WTC11 (cell line): ENCODE data around the gene SARS1. TPM values are rescaled to one million over a fixed set of nuclear protein-coding genes. Genes with fewer than 3 reads are reported as not detected.

Experiments used
- ATAC-seq: fragments of 200-7000 bp; cut with Tn5 transposase; 2 replicates; pipeline ENCODE4 v1.10.0; 2021; ENCODE audit warnings: mild to moderate bottlenecking, moderate library complexity
- CTCF ChIA-PET: fragments of 300-600 bp; sonication (Branson Sonifier 250); formaldehyde crosslinking; loops from one replicate; lab custom pipeline; 2021; ENCODE audit warnings: antibody characterized with exemption; lab: Charles Lee
- POLR2A ChIA-PET: fragments of 350-600 bp; sonication (Branson Sonifier 250); formaldehyde crosslinking; loops from one replicate; lab custom pipeline; 2021; ENCODE audit warnings: antibody characterized with exemption; lab: Charles Lee
- DNase-seq: peaks from one replicate; pipeline ENCODE4 v3.0.0; 2021; ENCODE audit warnings: low spot score
- H3K27ac Mint-ChIP-seq: 2 replicates; pipeline ENCODE4 v1.8.0; 2021; ENCODE audit warnings: mixed read lengths
- H3K27me3 Mint-ChIP-seq: 2 replicates; pipeline ENCODE4 v1.8.0; 2021; ENCODE audit warnings: low read depth, mild to moderate bottlenecking, moderate library complexity, mixed read lengths
- H3K36me3 Mint-ChIP-seq: 2 replicates; pipeline ENCODE4 v1.8.0; 2021; ENCODE audit warnings: mixed read lengths
- H3K4me1 Mint-ChIP-seq: 2 replicates; pipeline ENCODE4 v1.8.0; 2022; ENCODE audit warnings: mixed read lengths
- H3K4me3 Mint-ChIP-seq: 2 replicates; pipeline ENCODE4 v1.8.0; 2021; ENCODE audit warnings: mild to moderate bottlenecking, moderate library complexity, mixed read lengths
- H3K9me3 Mint-ChIP-seq: 2 replicates; pipeline ENCODE4 v1.8.0; 2021; ENCODE audit warnings: mixed read lengths
- AFF4 ChIP-seq: sonication (generic); formaldehyde crosslinking; IDR thresholded peaks from 2 replicates; pipeline ENCODE4 v1.8.1; 2023; ENCODE audit warnings: mild to moderate bottlenecking, missing genetic modification reagents, borderline replicate concordance
- ATF2 ChIP-seq: sonication (generic); formaldehyde crosslinking; IDR thresholded peaks from 2 replicates; pipeline ENCODE4 v1.8.1; 2022; ENCODE audit warnings: low read depth, missing genetic modification reagents, borderline replicate concordance
- ATF6 ChIP-seq: sonication (generic); formaldehyde crosslinking; IDR thresholded peaks from 2 replicates; pipeline ENCODE4 v1.8.1; 2023; ENCODE audit warnings: mild to moderate bottlenecking, missing genetic modification reagents
- ELF4 ChIP-seq: sonication (generic); formaldehyde crosslinking; IDR thresholded peaks from 2 replicates; pipeline ENCODE4 v1.8.1; 2022; ENCODE audit warnings: low read depth, mild to moderate bottlenecking, moderate library complexity, missing genetic modification reagents
- ESRRA ChIP-seq: sonication (generic); formaldehyde crosslinking; IDR thresholded peaks from 2 replicates; pipeline ENCODE4 v1.8.1; 2022; ENCODE audit warnings: mild to moderate bottlenecking, missing genetic modification reagents, borderline replicate concordance
- FOXP1 ChIP-seq: sonication (generic); formaldehyde crosslinking; IDR thresholded peaks from 2 replicates; pipeline ENCODE4 v1.8.0; 2022; ENCODE audit warnings: missing genetic modification reagents, mild to moderate bottlenecking, moderate library complexity, borderline replicate concordance
- FOXP4 ChIP-seq: sonication (generic); formaldehyde crosslinking; IDR thresholded peaks from 2 replicates; pipeline ENCODE4 v1.8.0; 2022; ENCODE audit warnings: mild to moderate bottlenecking, missing genetic modification reagents
- IRF2 ChIP-seq: sonication (generic); formaldehyde crosslinking; IDR thresholded peaks from 2 replicates; pipeline ENCODE4 v1.8.0; 2022; ENCODE audit warnings: low read depth, missing genetic modification reagents, borderline replicate concordance
- NR1H2 ChIP-seq: sonication (generic); formaldehyde crosslinking; IDR thresholded peaks from 2 replicates; pipeline ENCODE4 v1.9.0; 2021; ENCODE audit warnings: mild to moderate bottlenecking, moderate library complexity, missing genetic modification reagents
- PRDM15 ChIP-seq: sonication (generic); formaldehyde crosslinking; IDR thresholded peaks from 2 replicates; pipeline ENCODE4 v1.8.0; 2022; ENCODE audit warnings: missing genetic modification reagents
- RORB ChIP-seq: fragments of 250-450 bp; sonication (Bioruptor Pico); IDR thresholded peaks from 2 replicates; pipeline ENCODE4 v1.9.0; 2021; ENCODE audit warnings: mild to moderate bottlenecking
- SOX15 ChIP-seq: fragments of 250-450 bp; sonication (Bioruptor Pico); IDR thresholded peaks from 2 replicates; pipeline ENCODE4 v1.9.0; 2021; ENCODE audit warnings: mild to moderate bottlenecking
- ZNF317 ChIP-seq: sonication (generic); formaldehyde crosslinking; IDR thresholded peaks from 2 replicates; pipeline ENCODE4 v1.8.1; 2023; ENCODE audit warnings: low read depth, mild to moderate bottlenecking, moderate library complexity, missing genetic modification reagents, borderline replicate concordance
- ZNF396 ChIP-seq: fragments of 250-450 bp; sonication (Bioruptor Pico); IDR thresholded peaks from 2 replicates; pipeline ENCODE4 v1.8.0; 2021; ENCODE audit warnings: mild to moderate bottlenecking, moderate library complexity, borderline replicate concordance
- ZNF512 ChIP-seq: sonication (generic); formaldehyde crosslinking; IDR thresholded peaks from 2 replicates; pipeline ENCODE4 v1.8.1; 2022; ENCODE audit warnings: missing genetic modification reagents, borderline replicate concordance
- ZNF671 ChIP-seq: fragments of 250-450 bp; sonication (Bioruptor Pico); IDR thresholded peaks from 2 replicates; pipeline ENCODE4 v1.8.0; 2021; ENCODE audit warnings: mild to moderate bottlenecking
- total RNA-seq: library from RNA; stranded (reverse); gene quantifications from 3 replicates; pipeline ENCODE4 v1.2.3, GENCODE V29; 2021

The SARS1 gene
- total RNA-seq, 1 experiment from 2014 or later, result 149 TPM

- H3K36me3 Mint-ChIP-seq, result no peaks in the 10 kb centered on the region
- ChIA-PET POLR2A (no interaction called here), CTCF (no interaction called here)
- H3K9me3 Mint-ChIP-seq, result no peaks in the 10 kb centered on the region
- no peak for ATAC-seq
- H3K27ac Mint-ChIP-seq, result no peak overlapping the region
- H3K4me1 Mint-ChIP-seq, result peaks cover 21% of the 10 kb centered on the region
- DNase-seq, result no peak
- H3K4me3 Mint-ChIP-seq, result no peak overlapping the region
- H3K27me3 Mint-ChIP-seq, result no peaks in the 10 kb centered on the region
- TF ChIP-seq ATF6 (no peak), FOXP4 (CRISPR knock-in tag) (no peak), RORB (CRISPR knock-in tag) (no peak), ZNF396 (CRISPR knock-in tag) (no peak), ATF2 (CRISPR knock-in tag) (no peak), ZNF512 (CRISPR knock-in tag) (no peak), NR1H2 (CRISPR knock-in tag) (no peak), AFF4 (CRISPR knock-in tag) (no peak), IRF2 (no peak), SOX15 (no peak), ESRRA (CRISPR knock-in tag) (no peak), ZNF671 (no peak), FOXP1 (CRISPR knock-in tag) (no peak), ZNF317 (CRISPR knock-in tag) (no peak), PRDM15 (no peak), ELF4 (CRISPR knock-in tag) (no peak)
These were observed 47.9 kb downstream of the SARS1 start for GRCh38 chr1:109261578-109261977.
